HAP-1 (cell line): ENCODE results near the gene NAT8L.
A peak's percentile ranks its signal among the peaks of the same experiment; 100 is the strongest.

ENCODE experiments used
- DNase-seq, 2 experiments: peaks; one replicate each; pipeline ENCODE4 v3.0.0-alpha.2; 2016 to 2020; ENCODE audit warnings: low spot score in 2 of 2
- H3K27me3 ChIP-seq: fragments of 250-450 bp; sonication (Bioruptor Pico); 2 replicates; pipeline ENCODE4 v1.5.1; 2020; ENCODE audit warnings: low read depth, mild to moderate bottlenecking, moderate library complexity
- H3K36me3 ChIP-seq: fragments of 250-450 bp; sonication (Bioruptor Pico); replicated peaks from 2 replicates; pipeline ENCODE4 v1.5.1; 2020; ENCODE audit warnings: mild to moderate bottlenecking
- H3K4me1 ChIP-seq: fragments of 250-450 bp; sonication (Bioruptor Pico); 2 replicates; pipeline ENCODE4 v1.5.1; 2020; ENCODE audit warnings: mild to moderate bottlenecking
- H3K4me3 ChIP-seq: fragments of 250-450 bp; sonication (Bioruptor Pico); 2 replicates; pipeline ENCODE4 v1.5.1; 2020; ENCODE audit warnings: mild to moderate bottlenecking, moderate library complexity
- H3K9me3 ChIP-seq: fragments of 250-450 bp; sonication (Bioruptor Pico); 2 replicates; pipeline ENCODE4 v1.5.1; 2020; ENCODE audit warnings: mild to moderate bottlenecking, moderate library complexity
- in situ Hi-C: fragments of 300-500 bp; cut with MboI; formaldehyde crosslinking; loops from 3 replicates; pipeline ENCODE4 v1.14.3; 2020; ENCODE audit warnings: low sequenced_read_pairs, inconsistent platforms, mixed read lengths

The NAT8L gene

GRCh38 chr4:2064276-2064991 is 5.3 kb downstream of the NAT8L start:
- Histone ChIP-seq H3K27me3 (no peaks in the 10 kb centered on the region), H3K9me3 (no peaks in the 10 kb centered on the region), H3K4me1 (no peaks in the 10 kb centered on the region; the same call in 1 of the 2 replicates), H3K4me3 (no peak overlapping the region), H3K36me3 (peaks cover 23% of the 10 kb centered on the region)
- in situ Hi-C loops = no loop called here
- peak in 1 of 2 experiments; percentile 12 for DNase-seq

- no peak overlapping the region for H3K4me3 ChIP-seq
- peak in 1 of 2 experiments; percentile 8 for DNase-seq
- peaks cover 23% of the 10 kb centered on the region for H3K36me3 ChIP-seq
- H3K4me1 ChIP-seq = no peaks in the 10 kb centered on the region; the same call in 1 of the 2 replicates
- in situ Hi-C loops = no loop called here
- no peaks in the 10 kb centered on the region for H3K27me3 ChIP-seq
- no peaks in the 10 kb centered on the region for H3K9me3 ChIP-seq
Observed at GRCh38 chr4:2065106-2065930, 6.2 kb downstream of the NAT8L start.

GRCh38 chr4:2066011-2066551 is 7.0 kb downstream of the NAT8L start:
- no peaks in the 10 kb centered on the region for H3K27me3 ChIP-seq
- no peaks in the 10 kb centered on the region for H3K9me3 ChIP-seq
- in situ Hi-C loops = no loop called here
- H3K36me3 ChIP-seq = peaks cover 23% of the 10 kb centered on the region
- H3K4me1 ChIP-seq = no peaks in the 10 kb centered on the region; the same call in 1 of the 2 replicates
- H3K4me3 ChIP-seq = no peak overlapping the region
- no peak for DNase-seq

DNA sequence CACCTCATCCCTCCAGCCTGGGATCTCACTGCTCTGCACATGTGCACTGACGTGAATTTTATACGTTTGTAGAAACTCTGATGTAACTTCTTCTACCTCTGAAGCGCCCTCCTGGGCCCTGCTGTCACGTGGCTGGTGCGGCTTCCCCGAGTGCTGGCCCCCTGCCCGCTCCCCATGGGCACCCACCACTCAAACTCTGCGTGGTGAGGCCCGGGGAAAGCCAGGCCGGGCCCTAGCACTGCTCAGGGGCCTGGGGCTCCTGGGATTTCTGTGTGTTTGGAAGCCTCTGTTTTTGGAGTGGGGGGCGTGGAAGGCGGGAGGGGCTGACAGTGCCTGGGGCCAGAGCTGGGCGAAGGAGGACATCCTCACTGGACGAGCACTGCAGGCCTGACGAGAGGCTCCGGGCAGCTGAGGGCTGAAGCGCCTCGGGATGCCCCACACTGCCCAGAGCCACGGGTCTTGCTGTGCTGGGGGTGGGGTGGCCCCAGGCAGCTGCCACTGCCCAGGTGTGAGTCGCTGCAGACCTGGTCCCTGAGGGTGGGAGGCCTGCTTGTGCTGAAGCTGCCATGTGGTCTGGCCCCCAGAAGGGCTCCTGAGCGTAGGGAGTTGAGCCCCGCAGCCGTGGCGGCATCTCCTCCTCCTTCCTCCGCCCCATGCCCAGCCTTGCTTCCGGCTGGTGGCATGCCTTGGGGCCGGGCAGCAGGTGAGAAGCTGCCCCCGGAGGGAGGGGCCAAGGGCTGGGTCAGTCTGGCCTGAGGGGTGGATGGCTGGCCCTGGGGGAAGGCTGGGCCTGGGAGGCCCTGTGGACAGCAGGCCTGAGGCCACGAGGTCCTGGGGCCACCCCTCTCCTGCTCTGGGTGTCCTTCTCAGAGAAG is 7.7 kb downstream of the NAT8L start:
- peaks cover 23% of the 10 kb centered on the region for H3K36me3 ChIP-seq
- H3K9me3 ChIP-seq = no peaks in the 10 kb centered on the region
- no peak overlapping the region for H3K4me3 ChIP-seq
- no peak for DNase-seq
- peaks cover 6% of the 10 kb centered on the region for H3K4me1 ChIP-seq
- H3K27me3 ChIP-seq = no peaks in the 10 kb centered on the region
- in situ Hi-C loops = no loop called here

DNA sequence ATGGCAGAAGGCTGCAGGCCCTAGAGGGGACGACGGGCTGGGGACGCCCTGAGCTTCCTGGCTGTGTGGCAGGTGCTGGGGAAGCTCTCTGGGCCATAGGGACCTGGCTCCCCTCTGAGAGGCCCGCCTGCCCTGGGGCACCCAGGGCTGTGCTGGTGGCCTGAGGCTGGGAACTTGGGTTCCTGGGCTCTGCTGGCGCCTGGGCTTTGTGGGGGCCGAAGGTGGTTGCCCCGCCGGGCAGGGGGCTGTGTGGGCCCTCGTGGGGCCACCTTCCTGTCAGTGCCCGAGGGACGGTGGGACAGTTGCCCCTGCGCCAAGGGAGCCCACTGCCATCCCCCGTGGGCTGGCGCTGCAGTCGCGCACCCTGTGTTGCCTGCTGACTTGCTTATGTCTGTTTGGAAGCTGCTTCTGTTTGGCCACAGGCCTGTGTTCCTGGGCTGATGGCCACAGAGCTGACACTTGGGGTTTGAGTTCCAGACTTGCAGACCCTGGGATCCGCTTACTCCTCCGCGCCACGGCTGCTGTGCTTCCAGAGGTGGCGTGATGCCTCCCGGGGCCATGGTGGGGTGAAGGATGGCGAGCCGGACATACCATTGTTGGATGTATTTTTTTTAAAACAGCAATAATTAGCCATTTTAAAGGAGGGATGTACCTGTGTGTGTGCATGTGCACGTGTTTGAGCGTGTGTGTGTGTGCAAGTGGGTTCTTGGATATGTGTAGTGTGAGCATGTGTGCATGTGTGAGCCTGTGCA is 8.5 kb downstream of the NAT8L start:
- Histone ChIP-seq H3K9me3 (no peaks in the 10 kb centered on the region), H3K4me1 (peaks cover 13% of the 10 kb centered on the region), H3K36me3 (peaks cover 17% of the 10 kb centered on the region), H3K27me3 (no peaks in the 10 kb centered on the region), H3K4me3 (no peak overlapping the region)
- DNase-seq = no peak
- in situ Hi-C loops = no loop called here

DNA sequence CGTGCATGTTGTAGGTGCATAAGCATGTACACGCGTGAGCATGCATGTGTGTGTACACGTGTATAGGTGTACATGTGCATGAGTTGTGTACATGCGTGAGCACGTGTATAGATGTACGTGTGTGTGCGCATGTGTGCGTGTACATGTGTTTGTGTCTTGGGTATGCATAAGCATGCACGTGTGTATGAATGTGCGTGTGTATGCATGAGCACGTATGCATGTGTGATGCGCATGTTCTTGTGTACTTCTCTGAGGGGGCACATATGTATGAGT is 9.0 kb downstream of the NAT8L start:
- in situ Hi-C loops = no loop called here
- DNase-seq = no peak
- Histone ChIP-seq H3K27me3 (no peaks in the 10 kb centered on the region), H3K9me3 (no peaks in the 10 kb centered on the region), H3K4me1 (peaks cover 13% of the 10 kb centered on the region), H3K36me3 (peaks cover 13% of the 10 kb centered on the region), H3K4me3 (no peak overlapping the region)

DNA sequence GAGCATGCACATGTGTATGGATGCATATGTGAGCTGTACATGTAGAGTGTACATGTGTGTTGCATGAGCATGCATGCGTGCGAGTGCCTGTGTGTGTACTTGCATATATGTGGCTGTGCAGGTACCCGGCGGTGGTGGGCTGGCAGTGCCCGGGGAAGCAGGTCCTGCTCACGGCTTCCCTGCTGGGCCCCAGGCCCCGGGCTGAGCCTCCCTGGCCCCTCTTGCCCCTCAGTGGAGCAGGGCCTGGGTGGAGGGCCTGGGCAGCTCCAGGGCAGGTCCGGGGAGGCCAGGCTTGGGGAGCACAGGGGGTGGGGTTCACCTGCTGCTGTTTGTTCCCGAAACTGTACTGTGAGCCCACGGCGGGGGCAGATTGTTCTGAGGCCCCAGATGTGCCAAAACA is 9.4 kb downstream of the NAT8L start:
- Histone ChIP-seq H3K36me3 (peaks cover 8% of the 10 kb centered on the region), H3K4me1 (peaks cover 13% of the 10 kb centered on the region), H3K9me3 (no peaks in the 10 kb centered on the region), H3K27me3 (no peaks in the 10 kb centered on the region), H3K4me3 (no peak overlapping the region)
- DNase-seq = no peak
- in situ Hi-C loops = no loop called here

DNA sequence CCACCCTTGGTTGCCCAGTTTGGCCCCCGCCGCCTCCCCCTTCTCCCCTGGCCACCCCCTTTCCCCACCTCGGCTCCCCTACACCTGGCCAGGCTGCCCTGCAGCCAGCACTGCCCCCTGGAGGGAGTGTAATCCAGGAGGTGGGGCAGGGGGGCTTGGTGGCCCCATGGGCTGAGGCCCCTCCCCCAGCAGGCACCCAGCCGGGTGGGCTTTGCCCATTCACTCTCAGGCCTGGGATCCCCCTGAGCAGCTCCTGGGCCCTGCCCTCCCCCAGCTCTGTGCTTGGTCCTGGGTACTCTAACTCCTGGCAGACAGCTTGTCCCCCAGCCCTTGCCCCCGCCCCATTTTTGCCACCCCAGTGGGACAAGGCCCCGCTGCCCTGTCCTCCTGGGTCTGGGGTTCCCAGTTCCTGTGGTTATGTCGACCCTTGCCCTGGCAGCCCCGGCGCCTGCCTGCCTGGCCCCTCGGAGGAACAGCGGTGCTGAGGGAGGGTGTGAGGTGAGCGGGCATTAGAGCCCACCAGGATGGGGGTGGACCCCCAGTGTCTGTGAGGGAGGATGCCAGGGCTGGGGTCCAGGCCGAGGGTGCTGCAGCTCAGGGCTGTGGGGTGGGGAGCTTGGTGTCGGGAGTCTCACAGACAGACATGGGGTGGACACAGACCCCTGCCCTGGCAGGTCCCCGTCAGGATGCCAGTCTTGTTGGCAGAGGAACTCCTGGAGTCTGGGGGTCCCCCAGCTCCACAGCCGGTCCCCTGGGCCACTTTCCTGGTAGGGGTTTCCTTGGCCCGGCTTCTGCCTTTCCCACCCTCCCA is 10.2 kb downstream of the NAT8L start:
- H3K27me3 ChIP-seq = no peaks in the 10 kb centered on the region
- H3K36me3 ChIP-seq = peaks cover 4% of the 10 kb centered on the region; the same call in 1 of the 2 replicates
- H3K9me3 ChIP-seq = no peaks in the 10 kb centered on the region
- no peak overlapping the region for H3K4me3 ChIP-seq
- H3K4me1 ChIP-seq = peaks cover 13% of the 10 kb centered on the region
- in situ Hi-C loops = no loop called here
- DNase-seq = no peak

- Histone ChIP-seq H3K4me1 (peaks cover 13% of the 10 kb centered on the region), H3K36me3 (no peaks in the 10 kb centered on the region), H3K4me3 (no peak overlapping the region), H3K9me3 (no peaks in the 10 kb centered on the region), H3K27me3 (no peaks in the 10 kb centered on the region)
- DNase-seq = no peak
- in situ Hi-C loops = no loop called here
Observed at GRCh38 chr4:2069986-2070385, 10.9 kb downstream of the NAT8L start.

DNA sequence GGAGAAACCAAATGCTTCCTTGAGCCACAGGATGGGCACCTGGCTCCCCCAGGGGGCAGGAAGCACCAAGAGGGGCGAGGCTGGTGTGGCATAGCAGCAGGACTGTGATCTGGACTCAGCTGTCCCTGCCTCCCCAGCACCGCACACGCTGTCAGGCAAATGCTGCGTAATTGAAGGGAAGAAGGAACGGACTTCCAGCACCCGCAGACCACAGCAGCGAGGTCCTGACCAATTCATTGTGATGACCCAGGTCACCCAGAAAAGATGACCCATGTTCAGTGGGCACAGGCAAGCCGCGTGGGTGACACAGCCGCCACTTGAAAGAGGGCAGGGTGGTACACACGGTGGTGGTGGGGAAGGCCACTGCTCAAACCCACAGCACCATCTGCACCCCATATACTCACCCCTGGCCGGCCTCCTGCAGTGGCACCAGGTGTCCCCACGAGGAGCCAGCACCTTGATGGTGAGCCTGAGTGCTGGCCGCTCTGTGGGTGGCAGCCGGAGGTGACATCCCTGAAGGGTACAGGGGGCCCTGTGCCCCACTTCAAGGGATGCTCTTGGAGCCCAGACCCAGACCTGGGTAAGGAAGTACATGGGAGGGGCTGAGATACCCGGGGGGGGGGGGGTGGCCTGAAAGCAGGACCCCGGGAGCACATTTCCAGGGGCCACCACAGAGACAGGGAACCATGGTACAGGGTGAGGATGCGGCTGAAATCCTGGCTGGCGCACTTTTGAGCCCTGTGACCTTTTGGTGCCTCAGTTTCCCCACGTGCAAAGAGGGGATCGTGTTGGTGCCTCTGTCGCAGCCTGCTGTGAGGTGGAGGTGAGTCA is 11.5 kb downstream of the NAT8L start:
- Histone ChIP-seq H3K4me1 (peaks cover 13% of the 10 kb centered on the region), H3K27me3 (no peaks in the 10 kb centered on the region)
- in situ Hi-C loops = no loop called here

GRCh38 chr4:2071252-2071911 is 12.3 kb downstream of the NAT8L start:
- H3K4me3 ChIP-seq = no peak overlapping the region
- DNase-seq = no peak
- H3K9me3 ChIP-seq = no peaks in the 10 kb centered on the region
- H3K36me3 ChIP-seq = no peaks in the 10 kb centered on the region
- no peaks in the 10 kb centered on the region for H3K27me3 ChIP-seq
- H3K4me1 ChIP-seq = peaks cover 13% of the 10 kb centered on the region
- in situ Hi-C loops = no loop called here

More for the DNA sequence above, 11.5 kb downstream of the NAT8L start:
- DNase-seq = no peak
- Histone ChIP-seq H3K4me3 (no peak overlapping the region), H3K36me3 (no peaks in the 10 kb centered on the region), H3K9me3 (no peaks in the 10 kb centered on the region)
